ENCODE results near the gene CEP57L1.

CEP57L1 gene

DNA sequence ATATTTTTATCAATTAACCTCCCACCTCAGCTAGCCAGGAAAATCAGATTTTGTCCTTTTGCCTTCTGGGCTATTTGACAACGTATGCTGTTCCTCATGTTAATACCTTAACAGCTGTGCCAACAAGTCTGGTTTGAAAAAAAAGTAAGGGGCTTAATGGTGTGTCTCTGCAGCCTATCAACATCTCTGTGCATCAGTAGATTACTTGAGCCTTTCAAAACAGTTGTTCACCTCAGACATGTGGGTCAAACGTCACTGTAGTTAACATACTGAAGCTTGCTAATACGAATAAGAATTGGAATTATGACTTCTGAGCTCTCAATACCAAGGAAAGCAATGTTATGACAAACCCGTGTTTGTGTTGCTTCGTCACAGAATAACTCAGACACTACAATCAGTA is 23.0 kb downstream of the CEP57L1 start:
- Histone ChIP-seq H4K91ac (ENCODE audit: low read depth, low read length) (no peak overlapping the region), H3K9ac (ENCODE audit: low read length) (no peak overlapping the region), H3K4me1 (ENCODE audit: control insufficient read depth in 1 of 2, insufficient read depth in 2 of 2, low read length in 2 of 2) (no peaks in the 10 kb centered on the region), H3K9me3 (ENCODE audit: insufficient read depth, low read depth, low read length) (no peaks in the 10 kb centered on the region), H3K27me3 (ENCODE audit: insufficient read depth, low read length) (no peaks in the 10 kb centered on the region), H2BK120ac (ENCODE audit: insufficient read depth, low read length, poor library complexity) (no peak overlapping the region), H3K4me3 (ENCODE audit: low read depth, low read length) (no peak overlapping the region), H3K36me3 (ENCODE audit: control insufficient read depth in 1 of 2, insufficient read depth in 2 of 2, low read length in 2 of 2) (no peaks in the 10 kb centered on the region), H4K12ac (ENCODE audit: low read depth, low read length) (no peak overlapping the region), H2BK12ac (ENCODE audit: low read length) (no peak overlapping the region), H3K27ac (ENCODE audit: low read depth, low read length) (no peak overlapping the region), H2AK5ac (ENCODE audit: low read length) (no peak overlapping the region), H3K79me1 (ENCODE audit: low read length) (no peaks in the 10 kb centered on the region), H3K4me2 (ENCODE audit: low read length) (no peak overlapping the region), H3K18ac (ENCODE audit: low read length) (no peak overlapping the region), H4K8ac (ENCODE audit: low read depth, low read length) (no peak overlapping the region), H3K14ac (ENCODE audit: low read length) (no peak overlapping the region), H2BK5ac (ENCODE audit: low read depth, low read length, poor library complexity) (no peak overlapping the region), H3K4ac (ENCODE audit: low read depth, low read length) (no peak overlapping the region), H2AFZ (ENCODE audit: insufficient read depth, low read length, poor library complexity) (no peak overlapping the region), H3K79me2 (ENCODE audit: control insufficient read depth, insufficient read depth, low read length, poor library complexity) (no peaks in the 10 kb centered on the region), H3K23ac (ENCODE audit: low read length) (no peak overlapping the region)
- peak; percentile 50 to 83 for DNase-seq
- WGBS (ENCODE audit: extremely low coverage, insufficient coverage, insufficient read length), result no CpG with 5 or more reads among the region's 5 CpGs

DNA sequence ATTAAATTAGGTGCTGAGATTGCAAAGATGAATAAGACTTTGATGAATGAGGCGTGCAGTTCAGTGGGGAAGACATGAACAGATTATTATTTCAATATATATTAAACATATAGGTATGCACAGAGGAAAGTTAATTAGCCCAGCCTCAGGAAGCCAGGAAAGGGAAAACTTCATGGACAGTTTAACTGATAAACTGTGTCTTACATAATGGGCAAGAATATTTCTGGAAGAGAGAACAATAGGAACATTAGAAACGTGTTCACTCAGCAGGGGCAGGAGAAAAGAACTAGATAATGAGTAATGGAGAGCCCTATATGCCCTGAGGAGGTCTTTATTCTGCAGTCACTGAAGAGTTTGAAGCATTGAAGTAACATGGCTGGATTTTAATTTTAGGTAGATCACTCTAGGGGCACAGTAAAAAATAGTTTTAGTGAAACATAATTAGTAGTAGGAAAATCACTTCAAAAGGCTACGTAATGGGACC is 23.6 kb downstream of the CEP57L1 start:
- no peak overlapping the region for H3K4me2 ChIP-seq (ENCODE audit: low read length)
- no CpG with 5 or more reads among the region's 3 CpGs for WGBS (ENCODE audit: extremely low coverage, insufficient coverage, insufficient read length)
- H3K27ac ChIP-seq (ENCODE audit: low read depth, low read length), result no peak overlapping the region
- H3K14ac ChIP-seq (ENCODE audit: low read length), result no peak overlapping the region
- no peak overlapping the region for H3K4me3 ChIP-seq (ENCODE audit: low read depth, low read length)
- no peak overlapping the region for H2BK5ac ChIP-seq (ENCODE audit: low read depth, low read length, poor library complexity)
- H3K4ac ChIP-seq (ENCODE audit: low read depth, low read length), result no peak overlapping the region
- H4K8ac ChIP-seq (ENCODE audit: low read depth, low read length), result no peak overlapping the region
- H3K79me2 ChIP-seq (ENCODE audit: control insufficient read depth, insufficient read depth, low read length, poor library complexity), result no peaks in the 10 kb centered on the region
- H3K18ac ChIP-seq (ENCODE audit: low read length), result no peak overlapping the region
- no peaks in the 10 kb centered on the region for H3K9me3 ChIP-seq (ENCODE audit: insufficient read depth, low read depth, low read length)
- no peak overlapping the region for H2AK5ac ChIP-seq (ENCODE audit: low read length)
- no peak overlapping the region for H2AFZ ChIP-seq (ENCODE audit: insufficient read depth, low read length, poor library complexity)
- no peak overlapping the region for H3K9ac ChIP-seq (ENCODE audit: low read length)
- H3K27me3 ChIP-seq (ENCODE audit: insufficient read depth, low read length), result no peaks in the 10 kb centered on the region
- no peak overlapping the region for H4K91ac ChIP-seq (ENCODE audit: low read depth, low read length)
- no peak overlapping the region for H2BK12ac ChIP-seq (ENCODE audit: low read length)
- no peak overlapping the region for H2BK120ac ChIP-seq (ENCODE audit: insufficient read depth, low read length, poor library complexity)
- no peaks in the 10 kb centered on the region for H3K36me3 ChIP-seq (ENCODE audit: control insufficient read depth in 1 of 2, insufficient read depth in 2 of 2, low read length in 2 of 2)
- no peaks in the 10 kb centered on the region for H3K79me1 ChIP-seq (ENCODE audit: low read length)
- peak in 1 of 2 donors; percentile 13 for DNase-seq
- no peaks in the 10 kb centered on the region for H3K4me1 ChIP-seq (ENCODE audit: control insufficient read depth in 1 of 2, insufficient read depth in 2 of 2, low read length in 2 of 2)
- no peak overlapping the region for H3K23ac ChIP-seq (ENCODE audit: low read length)
- no peak overlapping the region for H4K12ac ChIP-seq (ENCODE audit: low read depth, low read length)

DNA sequence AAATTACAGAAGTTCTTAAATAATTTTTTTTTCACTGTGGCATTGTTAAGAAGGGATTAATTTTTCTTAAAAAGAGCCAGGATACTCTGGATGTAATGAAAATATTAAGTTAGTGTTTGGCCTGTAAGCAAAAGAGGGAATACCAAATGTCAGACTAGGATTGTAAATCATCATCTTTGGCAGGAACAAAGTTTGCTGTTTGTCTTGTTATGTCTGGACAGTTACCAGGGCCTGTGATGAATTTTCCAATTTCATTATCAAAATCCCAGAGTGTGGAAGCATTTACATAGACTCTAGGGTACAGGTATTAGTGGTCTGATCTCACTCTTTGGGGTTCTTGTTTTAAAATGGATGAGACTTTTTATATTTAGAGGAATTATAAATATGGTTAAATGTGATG is 26.1 kb downstream of the CEP57L1 start:
- Histone ChIP-seq H3K4me2 (ENCODE audit: low read length) (no peak overlapping the region), H3K4me1 (ENCODE audit: control insufficient read depth in 1 of 2, insufficient read depth in 2 of 2, low read length in 2 of 2) (no peaks in the 10 kb centered on the region), H3K9me3 (ENCODE audit: insufficient read depth, low read depth, low read length) (no peaks in the 10 kb centered on the region), H3K23ac (ENCODE audit: low read length) (no peak overlapping the region), H3K36me3 (ENCODE audit: control insufficient read depth in 1 of 2, insufficient read depth in 2 of 2, low read length in 2 of 2) (no peaks in the 10 kb centered on the region), H4K12ac (ENCODE audit: low read depth, low read length) (no peak overlapping the region), H3K18ac (ENCODE audit: low read length) (no peak overlapping the region), H3K4me3 (ENCODE audit: low read depth, low read length) (no peak overlapping the region), H2BK12ac (ENCODE audit: low read length) (no peak overlapping the region), H3K27me3 (ENCODE audit: insufficient read depth, low read length) (no peaks in the 10 kb centered on the region), H3K4ac (ENCODE audit: low read depth, low read length) (no peak overlapping the region), H3K79me2 (ENCODE audit: control insufficient read depth, insufficient read depth, low read length, poor library complexity) (no peaks in the 10 kb centered on the region), H4K8ac (ENCODE audit: low read depth, low read length) (no peak overlapping the region), H3K14ac (ENCODE audit: low read length) (no peak overlapping the region), H4K91ac (ENCODE audit: low read depth, low read length) (no peak overlapping the region), H3K79me1 (ENCODE audit: low read length) (no peaks in the 10 kb centered on the region), H2BK120ac (ENCODE audit: insufficient read depth, low read length, poor library complexity) (no peak overlapping the region), H3K27ac (ENCODE audit: low read depth, low read length) (no peak overlapping the region), H2BK5ac (ENCODE audit: low read depth, low read length, poor library complexity) (no peak overlapping the region), H3K9ac (ENCODE audit: low read length) (no peak overlapping the region), H2AFZ (ENCODE audit: insufficient read depth, low read length, poor library complexity) (no peak overlapping the region), H2AK5ac (ENCODE audit: low read length) (no peak overlapping the region)
- no peak for DNase-seq

DNA sequence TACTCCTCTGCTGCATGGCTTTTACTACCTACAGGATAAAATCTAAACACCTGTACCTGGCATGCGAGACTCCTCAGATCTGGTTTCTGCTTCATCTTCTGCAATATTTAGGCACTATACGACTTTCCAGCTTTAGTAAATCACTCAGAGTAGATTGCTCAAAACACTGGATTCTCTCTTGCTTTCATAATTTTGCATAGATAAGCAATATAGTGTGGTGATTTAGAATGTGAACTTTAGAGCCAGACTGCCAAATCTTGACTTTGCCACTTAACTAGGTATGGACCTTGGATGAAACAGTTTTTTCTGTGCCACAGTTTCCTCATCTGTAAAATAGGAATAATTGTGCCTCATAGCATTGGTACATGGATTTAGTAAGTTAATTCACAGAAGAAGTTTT is 28.9 kb downstream of the CEP57L1 start:
- Histone ChIP-seq H3K14ac (ENCODE audit: low read length) (no peak overlapping the region), H3K79me2 (ENCODE audit: control insufficient read depth, insufficient read depth, low read length, poor library complexity) (no peaks in the 10 kb centered on the region), H3K9me3 (ENCODE audit: insufficient read depth, low read depth, low read length) (no peaks in the 10 kb centered on the region), H2AFZ (ENCODE audit: insufficient read depth, low read length, poor library complexity) (no peak overlapping the region), H3K4ac (ENCODE audit: low read depth, low read length) (no peak overlapping the region), H3K4me2 (ENCODE audit: low read length) (no peak overlapping the region), H3K79me1 (ENCODE audit: low read length) (no peaks in the 10 kb centered on the region), H3K18ac (ENCODE audit: low read length) (no peak overlapping the region), H3K4me1 (ENCODE audit: control insufficient read depth in 1 of 2, insufficient read depth in 2 of 2, low read length in 2 of 2) (no peaks in the 10 kb centered on the region), H3K23ac (ENCODE audit: low read length) (no peak overlapping the region), H2AK5ac (ENCODE audit: low read length) (no peak overlapping the region), H3K4me3 (ENCODE audit: low read depth, low read length) (no peak overlapping the region), H3K27me3 (ENCODE audit: insufficient read depth, low read length) (no peaks in the 10 kb centered on the region), H4K91ac (ENCODE audit: low read depth, low read length) (no peak overlapping the region), H3K36me3 (ENCODE audit: control insufficient read depth in 1 of 2, insufficient read depth in 2 of 2, low read length in 2 of 2) (no peaks in the 10 kb centered on the region), H4K12ac (ENCODE audit: low read depth, low read length) (no peak overlapping the region), H2BK120ac (ENCODE audit: insufficient read depth, low read length, poor library complexity) (no peak overlapping the region), H3K9ac (ENCODE audit: low read length) (no peak overlapping the region), H2BK12ac (ENCODE audit: low read length) (no peak overlapping the region), H4K8ac (ENCODE audit: low read depth, low read length) (no peak overlapping the region), H2BK5ac (ENCODE audit: low read depth, low read length, poor library complexity) (no peak overlapping the region), H3K27ac (ENCODE audit: low read depth, low read length) (no peak overlapping the region)
- no CpG with 5 or more reads among the region's 2 CpGs for WGBS (ENCODE audit: extremely low coverage, insufficient coverage, insufficient read length)
- DNase-seq, result no peak

Data from trophoblast cell (in vitro differentiated cells and primary cell).